ENCODE results near the gene STBD1. TPM values are rescaled to one million over a fixed set of nuclear protein-coding genes. Genes with fewer than 3 reads are reported as not detected.

STBD1 gene
- total RNA-seq, 1 experiment from 2014 or later: 3.8 TPM

GRCh38 chr4:76309939-76310550, 3.5 kb downstream of the STBD1 start:
- no peaks in the 10 kb centered on the region for H3K36me3 ChIP-seq (ENCODE audit: control insufficient read depth, insufficient read depth, low read length)
- ChIA-PET CTCF (no interaction called here), POLR2A (no interaction called here)
- Mint-ChIP-seq H3K27me3 (ENCODE audit: insufficient read depth, unreplicated experiment) (no peaks in the 10 kb centered on the region), H3K4me3 (ENCODE audit: unreplicated experiment) (no peak overlapping the region), H3K36me3 (ENCODE audit: insufficient read depth, unreplicated experiment) (peaks cover 18% of the 10 kb centered on the region), H3K4me1 (ENCODE audit: low read depth, unreplicated experiment) (peaks cover 6% of the 10 kb centered on the region), H3K9me3 (ENCODE audit: unreplicated experiment) (no peaks in the 10 kb centered on the region), H3K27ac (ENCODE audit: unreplicated experiment) (no peak overlapping the region)
- intact Hi-C loops (cut with micrococcal nuclease; ENCODE audit: unreplicated experiment): loop anchor here (10.0 kb wide), 1 partner anchor 95 kb away; the partner anchor contains the start of gene SCARB2
- H3K4me1 ChIP-seq: peaks cover 10% of the 10 kb centered on the region; the same call in 1 of the 2 replicates
- no TSS peak for BruUV-seq (replicated peaks)
- H3K27me3 ChIP-seq (replicated peaks; ENCODE audit: control insufficient read depth, insufficient read depth, low read length): no peaks in the 10 kb centered on the region
- DNase-seq: no peak
- TF ChIP-seq, protein P1, sequence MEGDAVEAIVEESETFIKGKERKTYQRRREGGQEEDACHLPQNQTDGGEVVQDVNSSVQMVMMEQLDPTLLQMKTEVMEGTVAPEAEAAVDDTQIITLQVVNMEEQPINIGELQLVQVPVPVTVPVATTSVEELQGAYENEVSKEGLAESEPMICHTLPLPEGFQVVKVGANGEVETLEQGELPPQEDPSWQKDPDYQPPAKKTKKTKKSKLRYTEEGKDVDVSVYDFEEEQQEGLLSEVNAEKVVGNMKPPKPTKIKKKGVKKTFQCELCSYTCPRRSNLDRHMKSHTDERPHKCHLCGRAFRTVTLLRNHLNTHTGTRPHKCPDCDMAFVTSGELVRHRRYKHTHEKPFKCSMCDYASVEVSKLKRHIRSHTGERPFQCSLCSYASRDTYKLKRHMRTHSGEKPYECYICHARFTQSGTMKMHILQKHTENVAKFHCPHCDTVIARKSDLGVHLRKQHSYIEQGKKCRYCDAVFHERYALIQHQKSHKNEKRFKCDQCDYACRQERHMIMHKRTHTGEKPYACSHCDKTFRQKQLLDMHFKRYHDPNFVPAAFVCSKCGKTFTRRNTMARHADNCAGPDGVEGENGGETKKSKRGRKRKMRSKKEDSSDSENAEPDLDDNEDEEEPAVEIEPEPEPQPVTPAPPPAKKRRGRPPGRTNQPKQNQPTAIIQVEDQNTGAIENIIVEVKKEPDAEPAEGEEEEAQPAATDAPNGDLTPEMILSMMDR (IDR thresholded peaks at IDR 0.05; ENCODE audit: insufficient read depth in 1 of 2, low read depth in 1 of 2, low read length in 1 of 2, severe bottlenecking in 1 of 2, unreplicated experiment in 1 of 2): no peak
- H3K9me3 ChIP-seq: no peaks in the 10 kb centered on the region
- H3K4me3 ChIP-seq (ENCODE audit: low read depth, low read length): no peak overlapping the region

DNA sequence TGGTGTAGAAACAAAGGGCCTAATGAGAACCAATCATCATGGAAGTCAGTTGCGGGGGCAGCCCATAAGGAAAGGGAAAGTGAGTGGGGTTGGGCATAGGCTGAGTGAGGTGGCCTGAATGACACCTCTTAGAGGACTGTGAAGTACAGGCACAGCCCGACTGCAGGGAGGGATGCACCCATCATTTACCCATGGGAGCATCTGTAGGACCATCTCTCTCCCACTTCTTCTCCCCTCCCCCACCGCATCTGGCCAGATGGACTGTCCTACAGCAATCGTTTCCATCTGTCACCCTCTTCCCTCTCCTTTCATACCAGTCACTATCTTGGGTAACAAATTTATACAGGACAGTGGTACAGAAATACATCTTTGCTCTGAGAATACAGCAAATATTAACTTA, 4.2 kb downstream of the STBD1 start:
- H3K4me3 Mint-ChIP-seq (ENCODE audit: unreplicated experiment): no peak overlapping the region
- no peak overlapping the region for H3K27ac Mint-ChIP-seq (ENCODE audit: unreplicated experiment)
- Histone ChIP-seq H3K4me1 (peaks cover 5% of the 10 kb centered on the region; the same call in 1 of the 2 replicates), H3K36me3 (ENCODE audit: control insufficient read depth, insufficient read depth, low read length) (no peaks in the 10 kb centered on the region), H3K27me3 (replicated peaks; ENCODE audit: control insufficient read depth, insufficient read depth, low read length) (no peaks in the 10 kb centered on the region), H3K4me3 (ENCODE audit: low read depth, low read length) (no peak overlapping the region), H3K9me3 (no peaks in the 10 kb centered on the region)
- TF ChIP-seq, protein P1 (IDR thresholded peaks at IDR 0.05; ENCODE audit: insufficient read depth in 1 of 2, low read depth in 1 of 2, low read length in 1 of 2, severe bottlenecking in 1 of 2, unreplicated experiment in 1 of 2): no peak
- DNase-seq: no peak
- H3K9me3 Mint-ChIP-seq (ENCODE audit: unreplicated experiment): peaks cover under 1% of the 10 kb centered on the region
- BruUV-seq (replicated peaks): no TSS peak
- peaks cover 18% of the 10 kb centered on the region for H3K36me3 Mint-ChIP-seq (ENCODE audit: insufficient read depth, unreplicated experiment)
- H3K4me1 Mint-ChIP-seq (ENCODE audit: low read depth, unreplicated experiment): no peaks in the 10 kb centered on the region
- ChIA-PET CTCF (no interaction called here), POLR2A (no interaction called here)
- no peaks in the 10 kb centered on the region for H3K27me3 Mint-ChIP-seq (ENCODE audit: insufficient read depth, unreplicated experiment)
- intact Hi-C loops (cut with micrococcal nuclease; ENCODE audit: unreplicated experiment): no loop called here

DNA sequence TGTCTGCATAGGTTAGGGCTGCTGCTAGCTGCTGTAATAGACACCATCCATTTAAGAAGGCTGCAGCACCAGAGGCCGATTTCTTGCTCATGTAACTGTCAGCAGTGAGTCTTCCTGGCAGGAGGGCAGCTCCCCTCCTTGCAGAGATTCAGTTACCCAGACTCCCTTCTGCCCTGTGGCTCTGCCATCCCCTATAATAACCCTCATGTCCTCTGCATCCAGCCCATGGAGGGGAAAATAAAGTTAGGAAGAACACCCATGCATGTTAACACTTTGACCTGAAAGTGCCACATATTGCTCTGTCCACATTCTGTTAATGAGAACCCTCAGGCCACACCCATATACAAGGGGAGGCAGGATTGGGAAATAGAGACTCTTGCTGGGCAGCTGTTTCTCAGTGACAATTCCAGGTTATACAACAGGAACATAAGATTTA, 5.4 kb downstream of the STBD1 start:
- H3K4me3 ChIP-seq (ENCODE audit: low read depth, low read length): no peak overlapping the region
- Mint-ChIP-seq H3K27me3 (ENCODE audit: insufficient read depth, unreplicated experiment) (no peaks in the 10 kb centered on the region), H3K4me3 (ENCODE audit: unreplicated experiment) (no peak overlapping the region), H3K4me1 (ENCODE audit: low read depth, unreplicated experiment) (no peaks in the 10 kb centered on the region), H3K36me3 (ENCODE audit: insufficient read depth, unreplicated experiment) (peaks cover 18% of the 10 kb centered on the region), H3K27ac (ENCODE audit: unreplicated experiment) (no peak overlapping the region), H3K9me3 (ENCODE audit: unreplicated experiment) (peaks cover 13% of the 10 kb centered on the region)
- ChIA-PET POLR2A (no interaction called here), CTCF (no interaction called here)
- intact Hi-C loops (cut with micrococcal nuclease; ENCODE audit: unreplicated experiment): no loop called here
- H3K9me3 ChIP-seq: peaks cover 6% of the 10 kb centered on the region
- H3K27me3 ChIP-seq (replicated peaks; ENCODE audit: control insufficient read depth, insufficient read depth, low read length): no peaks in the 10 kb centered on the region
- no peaks in the 10 kb centered on the region for H3K36me3 ChIP-seq (ENCODE audit: control insufficient read depth, insufficient read depth, low read length)
- DNase-seq: no peak
- peaks cover 5% of the 10 kb centered on the region; the same call in 1 of the 2 replicates for H3K4me1 ChIP-seq
- TF ChIP-seq, protein P1 (IDR thresholded peaks at IDR 0.05; ENCODE audit: insufficient read depth in 1 of 2, low read depth in 1 of 2, low read length in 1 of 2, severe bottlenecking in 1 of 2, unreplicated experiment in 1 of 2): no peak
- BruUV-seq (replicated peaks): no TSS peak

Data from Caco-2 (cell line).